HG02943 (cell line): ENCODE data around the gene APEH.
"Not testable (repeated sequence)": the region's sequence is repeated elsewhere in the genome, so short reads cannot be mapped to it uniquely, and the experiment has no call there.

Source experiments
- ATAC-seq: cut with Tn5 transposase; IDR thresholded peaks from one replicate; pipeline ENCODE4 v1.9.1; 2021; ENCODE audit warnings: mild to moderate bottlenecking, low read depth, moderate library complexity; ENCODE audit not compliant: unreplicated experiment

APEH gene

DNA sequence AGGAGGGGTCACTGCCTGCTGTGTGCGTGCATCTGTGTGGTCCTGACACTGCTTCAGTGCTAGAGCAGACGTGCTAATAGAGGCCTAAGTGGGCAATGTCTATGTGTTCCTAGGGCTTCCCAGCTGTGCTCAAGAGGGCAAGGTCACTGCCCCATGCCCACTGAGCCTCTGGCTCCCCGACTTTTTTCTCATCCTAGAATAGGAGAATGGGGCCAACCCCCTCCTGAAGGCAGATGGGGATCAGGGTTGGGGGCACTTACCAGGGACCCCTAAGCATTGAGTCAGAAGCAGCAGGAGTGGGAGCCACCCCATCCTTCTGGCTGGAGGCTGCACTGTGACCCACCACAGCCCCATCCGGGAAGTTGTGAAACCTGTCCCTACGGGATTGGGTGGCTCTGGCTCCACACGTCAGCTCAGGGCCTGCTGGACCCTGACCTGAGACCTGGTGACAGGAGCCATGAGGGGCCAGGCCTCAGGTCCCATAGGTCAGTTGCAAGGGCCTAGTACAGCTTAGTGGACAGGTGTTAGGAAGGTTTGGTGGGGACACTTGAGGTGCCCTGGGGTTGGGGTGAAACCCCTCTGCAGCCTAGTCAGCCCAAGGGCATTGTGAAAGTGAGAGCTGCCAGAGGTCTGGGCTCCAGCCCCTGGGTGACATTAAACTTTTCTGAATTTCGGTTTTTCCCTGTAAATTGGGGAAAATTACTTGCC, 14.3 kb downstream of the APEH start:
- ATAC-seq = not testable (repeated sequence)

GRCh38 chr3:49689046-49689907, 15.1 kb downstream of the APEH start, which contains the start of the genes MST1 and RNF123:
TSS of gene MST1 (minus strand) at chr3:49689474. CDS start at chr3:49688691, 783 bp downstream.
TSS of gene RNF123 (plus strand) at chr3:49689557. CDS start at chr3:49691166, 1,609 bp downstream.
- peak; percentile 42 for ATAC-seq

- not testable (repeated sequence) for ATAC-seq
Measured at GRCh38 chr3:49689908-49690624, 15.9 kb downstream of the APEH start.

- not testable (repeated sequence) for ATAC-seq
Measured at GRCh38 chr3:49690856-49691255, 16.7 kb downstream of the APEH start.

GRCh38 chr3:49691481-49691880, 17.3 kb downstream of the APEH start:
- not testable (repeated sequence) for ATAC-seq

- ATAC-seq = not testable (repeated sequence)
Measured at GRCh38 chr3:49694409-49695070, 20.4 kb downstream of the APEH start.

GRCh38 chr3:49695350-49696015, 21.3 kb downstream of the APEH start:
- ATAC-seq = not testable (repeated sequence)

GRCh38 chr3:49699281-49699979, 25.3 kb downstream of the APEH start:
- ATAC-seq = no peak

- ATAC-seq = no peak
Measured at GRCh38 chr3:49700014-49700413, 25.9 kb downstream of the APEH start.

- ATAC-seq = no peak
Measured at GRCh38 chr3:49700453-49701128, 26.4 kb downstream of the APEH start.

DNA sequence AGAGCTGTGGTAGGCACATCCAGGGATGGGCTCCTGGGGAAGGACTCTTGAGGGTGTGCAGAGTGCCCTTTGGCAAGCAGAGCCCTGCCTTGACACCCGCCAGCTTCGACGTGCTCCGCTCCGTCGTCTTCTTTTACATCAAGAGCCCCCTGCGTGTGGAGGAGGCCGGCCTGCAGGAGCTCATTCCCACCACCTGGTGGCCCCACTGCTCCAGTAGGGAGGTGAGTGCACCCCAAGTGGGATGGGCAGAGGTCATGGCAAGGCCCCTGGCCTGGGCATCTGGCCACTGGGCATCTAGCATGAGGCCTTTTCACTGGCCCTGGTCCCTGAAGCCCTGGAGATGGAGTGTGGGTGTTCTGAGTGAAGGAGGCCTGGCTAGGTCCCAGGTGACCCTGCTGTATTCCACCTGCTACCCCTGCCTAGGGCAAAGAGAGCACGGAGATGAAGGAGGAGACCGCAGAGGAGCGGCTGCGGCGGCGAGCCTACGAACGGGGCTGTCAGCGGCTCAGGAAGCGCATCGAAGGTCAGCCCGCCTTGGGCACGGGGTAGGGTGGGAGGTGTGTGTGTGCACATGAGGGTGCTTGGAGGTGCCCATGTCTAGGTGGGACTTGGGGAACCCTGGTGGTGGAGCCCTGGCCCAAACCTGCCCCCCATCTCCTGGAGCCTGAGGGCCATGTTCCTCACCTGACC, 27.4 kb downstream of the APEH start:
- no peak for ATAC-seq

DNA sequence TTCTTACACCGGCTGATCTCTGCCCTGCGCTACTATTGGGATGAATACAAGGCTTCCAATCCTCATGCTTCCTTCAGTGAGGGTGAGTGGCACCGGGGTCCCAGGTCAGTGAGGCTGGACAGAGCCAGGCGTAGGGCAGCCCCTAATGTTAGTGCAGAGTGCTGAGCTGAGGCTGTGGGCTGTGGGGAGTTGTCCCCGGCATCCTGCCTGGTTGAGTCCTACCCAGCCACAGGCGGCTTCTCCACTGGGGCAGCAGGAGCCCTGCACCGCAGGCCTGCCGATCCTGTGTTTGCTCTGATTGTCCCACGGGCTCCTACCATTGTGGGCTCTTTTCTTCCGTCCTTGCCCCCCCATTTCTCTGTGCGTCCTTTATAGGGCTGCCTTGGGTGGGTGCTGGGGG, 28.5 kb downstream of the APEH start:
- ATAC-seq = no peak

DNA sequence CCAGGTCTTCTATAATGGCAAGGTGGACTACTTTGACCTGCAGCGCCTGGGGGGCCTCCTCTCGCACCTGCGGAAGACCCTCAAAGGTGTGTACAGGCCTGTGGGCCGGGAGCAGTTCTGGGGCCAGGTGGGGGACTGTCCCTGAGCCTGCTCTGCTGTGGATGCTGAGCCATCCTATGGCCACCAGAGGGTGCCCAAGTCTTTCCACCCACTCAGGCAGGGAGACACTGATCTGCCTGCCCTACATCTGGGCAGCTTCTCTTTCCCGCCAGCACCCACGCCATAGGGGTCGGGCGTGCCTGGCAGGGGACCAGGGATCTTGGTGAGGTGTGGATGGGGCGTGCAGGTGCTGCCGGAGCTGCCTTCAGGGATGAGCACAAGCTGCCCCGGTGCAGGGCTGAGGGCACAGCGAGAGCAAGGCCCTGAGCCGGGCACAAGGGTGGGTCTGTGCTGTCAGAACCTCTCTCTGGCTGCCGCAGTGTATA, 29.3 kb downstream of the APEH start:
- no peak for ATAC-seq

DNA sequence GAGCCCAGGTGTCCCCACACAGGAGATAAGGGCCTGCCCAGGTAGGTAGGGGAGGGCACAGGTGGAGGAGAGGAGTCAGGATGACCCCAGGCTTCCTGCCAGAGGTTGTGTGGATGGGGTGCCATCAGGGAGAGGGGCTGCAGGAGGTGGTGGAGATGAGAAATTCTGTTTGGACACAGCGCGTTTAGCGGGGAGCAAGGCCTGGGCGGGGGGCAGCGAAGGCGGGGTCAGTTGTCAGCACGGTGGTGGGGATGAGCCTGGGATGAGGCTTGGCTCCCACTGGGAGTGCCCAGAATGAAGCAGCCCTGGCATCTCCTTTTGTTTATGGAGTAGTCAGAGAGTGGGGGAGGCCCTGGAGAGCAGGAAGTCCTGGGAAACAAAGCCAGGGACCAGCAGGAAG, 29.8 kb downstream of the APEH start:
- no peak for ATAC-seq

DNA sequence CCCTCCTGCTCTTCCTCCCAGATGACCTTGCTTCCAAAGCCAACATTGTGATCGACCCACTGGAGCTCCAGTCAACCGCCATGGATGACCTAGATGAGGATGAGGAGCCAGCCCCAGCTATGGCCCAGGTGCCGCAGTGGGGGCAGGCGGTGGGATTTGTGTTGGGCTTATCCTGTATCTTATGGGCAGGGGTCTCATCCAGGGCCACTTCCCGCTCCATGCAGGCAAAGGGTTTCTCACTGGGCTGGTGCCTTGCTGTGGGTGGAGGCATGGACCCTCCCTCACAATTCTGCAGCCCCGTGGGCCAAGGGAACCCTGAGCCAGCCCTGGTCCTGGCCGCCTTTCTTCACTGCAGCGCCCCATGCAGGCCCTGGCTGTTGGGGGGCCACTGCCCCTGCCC, 30.5 kb downstream of the APEH start:
- ATAC-seq = no peak

GRCh38 chr3:49705390-49705960, 31.3 kb downstream of the APEH start:
- ATAC-seq = no peak

GRCh38 chr3:49706456-49707112, 32.4 kb downstream of the APEH start:
- ATAC-seq = no peak
